Activated T-helper 2 cell treated with anti-CD3 and anti-CD28 coated beads, Interferon-gamma antibody, Interleukin-2, Interleukin-4, amounts not matched to agents 10 μg/mL and 5 μg/mL and 100 μg/mL, durations not matched to agents 14 hours and 24 hours and 36 hours (primary cell): Measurements from ENCODE around the gene SPAG6. TPM values are rescaled to one million over a fixed set of nuclear protein-coding genes. Genes with fewer than 3 reads are reported as not detected.

Source experiments
- total RNA-seq: library from RNA; stranded (reverse); gene quantifications from 2 replicates; pipeline ENCODE4 v1.2.3, GENCODE V29; 2022

Gene SPAG6
- total RNA-seq, 1 donor from 2014 or later: 0.14 TPM

Other genes with a start within 250 kb of the SPAG6 start
- not detected in 2 replicates for gene EBLN1, start 127.5 kb upstream of the SPAG6 start, total RNA-seq
- 92.1 and 105 TPM in 2 replicates for gene COMMD3, start 29.1 kb upstream of the SPAG6 start, total RNA-seq
- 64.2 and 69.0 TPM in 2 replicates for gene BMI1, start 24.4 kb upstream of the SPAG6 start, total RNA-seq